Measurements from ENCODE around the gene ACOXL. TPM values are rescaled to one million over a fixed set of nuclear protein-coding genes. Genes with fewer than 3 reads are reported as not detected.
"Not testable (repeated sequence)": the region's sequence is repeated elsewhere in the genome, so short reads cannot be mapped to it uniquely, and the experiment has no call there.

Gene ACOXL
- total RNA-seq, 4 donors from 2014 or later, result 0.55 to 5.2 (median 1.1) TPM; not detected in 1

DNA sequence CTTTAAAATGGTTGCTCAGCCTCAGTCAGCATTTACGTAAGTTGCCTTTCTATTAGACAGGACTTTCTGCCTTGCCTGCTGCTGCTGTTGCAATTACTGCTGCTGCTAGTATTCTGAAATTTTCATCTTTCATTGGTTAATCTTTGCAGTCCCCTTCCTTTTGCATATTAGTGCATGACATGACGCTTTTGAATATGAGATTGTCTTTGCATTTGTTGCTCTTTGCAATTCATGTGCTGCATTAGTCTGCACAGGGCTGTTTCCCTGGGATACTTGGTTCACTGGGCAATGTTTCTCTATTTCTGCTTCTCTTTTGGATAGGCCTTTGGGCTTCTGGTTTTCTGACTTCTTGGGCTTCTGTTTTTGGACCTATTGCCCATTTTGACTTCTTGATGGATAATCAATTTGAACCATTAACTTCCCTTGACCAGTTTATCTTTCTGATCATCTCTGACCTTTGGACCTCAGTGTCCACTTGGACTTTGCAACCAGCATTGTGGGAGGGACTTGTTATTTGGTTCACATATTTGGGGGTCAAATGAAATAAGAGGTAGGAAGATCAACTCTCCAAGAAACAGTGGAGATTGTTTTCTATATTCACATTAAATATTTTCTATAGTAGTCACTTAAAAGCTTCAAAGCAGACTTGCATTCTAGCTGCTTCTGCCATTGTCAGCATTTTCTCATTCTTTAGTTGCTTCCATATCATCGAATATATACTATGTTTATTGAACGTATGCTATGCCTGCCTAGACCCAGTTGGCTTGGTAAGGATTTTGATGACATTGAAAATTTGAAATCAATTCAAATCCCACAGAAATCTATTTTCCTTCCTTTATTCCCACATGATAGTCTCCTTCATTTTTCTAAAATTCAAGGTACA is 42.0 kb upstream of the ACOXL start:
- no peaks in the 10 kb centered on the region for H3K4me1 ChIP-seq
- H3K27ac ChIP-seq, result no peak overlapping the region
- no peak overlapping the region for H3K4me3 ChIP-seq
- 84 to 92% methylated on average over 4 of the region's 4 CpGs for WGBS, 2 donors (ENCODE audit: low coverage in 1 of 2)
- TF ChIP-seq POLR2A (IDR thresholded peaks at IDR 0.05) (no peak), POLR2AphosphoS5 (IDR thresholded peaks at IDR 0.05) (no peak), EP300 (IDR thresholded peaks at IDR 0.05; ENCODE audit: low read depth) (no peak)
- TF ChIP-seq, protein P1, sequence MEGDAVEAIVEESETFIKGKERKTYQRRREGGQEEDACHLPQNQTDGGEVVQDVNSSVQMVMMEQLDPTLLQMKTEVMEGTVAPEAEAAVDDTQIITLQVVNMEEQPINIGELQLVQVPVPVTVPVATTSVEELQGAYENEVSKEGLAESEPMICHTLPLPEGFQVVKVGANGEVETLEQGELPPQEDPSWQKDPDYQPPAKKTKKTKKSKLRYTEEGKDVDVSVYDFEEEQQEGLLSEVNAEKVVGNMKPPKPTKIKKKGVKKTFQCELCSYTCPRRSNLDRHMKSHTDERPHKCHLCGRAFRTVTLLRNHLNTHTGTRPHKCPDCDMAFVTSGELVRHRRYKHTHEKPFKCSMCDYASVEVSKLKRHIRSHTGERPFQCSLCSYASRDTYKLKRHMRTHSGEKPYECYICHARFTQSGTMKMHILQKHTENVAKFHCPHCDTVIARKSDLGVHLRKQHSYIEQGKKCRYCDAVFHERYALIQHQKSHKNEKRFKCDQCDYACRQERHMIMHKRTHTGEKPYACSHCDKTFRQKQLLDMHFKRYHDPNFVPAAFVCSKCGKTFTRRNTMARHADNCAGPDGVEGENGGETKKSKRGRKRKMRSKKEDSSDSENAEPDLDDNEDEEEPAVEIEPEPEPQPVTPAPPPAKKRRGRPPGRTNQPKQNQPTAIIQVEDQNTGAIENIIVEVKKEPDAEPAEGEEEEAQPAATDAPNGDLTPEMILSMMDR (IDR thresholded peaks at IDR 0.05), result no peak
- H3K27me3 ChIP-seq, result no peaks in the 10 kb centered on the region
- in situ Hi-C loops (cut with MboI; ENCODE audit: low pct_ligation_motif_present in 1 of 4, low pct_unique_long_range_greater_than_20kb in 1 of 4, low sequenced_read_pairs in 3 of 4), result no loop called here
- peaks cover 6 to 8% of the 10 kb centered on the region in 2 donors for H3K9me3 ChIP-seq
- H3K36me3 ChIP-seq, result no peaks in the 10 kb centered on the region
- intact Hi-C loops (cut with DNase I; ENCODE audit: low total_unique reads), result no loop called here
- DNase-seq, result no peak

DNA sequence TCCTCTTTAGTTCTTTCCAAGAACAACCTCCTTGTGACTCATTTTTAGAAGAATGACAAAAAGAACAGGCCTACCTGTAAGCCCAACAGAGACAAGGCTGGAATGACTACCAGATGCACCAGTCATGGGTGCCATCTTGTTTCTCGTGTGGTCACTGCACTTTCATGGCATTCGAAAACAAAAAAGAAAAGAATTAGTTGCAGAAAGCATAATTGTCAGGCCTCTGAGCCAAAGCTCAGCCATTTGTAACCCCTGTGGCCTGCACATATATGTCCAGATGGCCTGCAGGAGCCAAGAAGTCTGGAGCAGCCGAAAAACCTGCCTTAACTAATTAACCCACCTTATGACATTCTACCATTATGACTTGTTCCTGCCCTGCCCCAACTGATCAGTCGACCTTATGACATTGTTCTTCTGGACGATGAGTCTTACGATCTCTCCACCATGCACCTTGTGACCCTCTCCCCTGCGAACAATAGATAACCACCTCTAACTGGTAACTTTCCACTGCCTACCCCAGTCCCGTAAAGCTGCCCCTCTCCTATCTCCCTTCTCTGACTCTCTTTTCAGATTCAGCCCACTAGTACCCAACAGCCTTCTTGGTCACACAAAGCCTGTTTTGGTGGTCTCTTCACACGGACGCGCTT is 40.6 kb upstream of the ACOXL start:
- DNase-seq, result no peak
- H3K27me3 ChIP-seq, result no peaks in the 10 kb centered on the region
- no peak for TF ChIP-seq POLR2AphosphoS5 (IDR thresholded peaks at IDR 0.05)
- TF ChIP-seq EP300 (IDR thresholded peaks at IDR 0.05; ENCODE audit: low read depth), result no peak
- no peak for TF ChIP-seq POLR2A (IDR thresholded peaks at IDR 0.05)
- TF ChIP-seq, protein P1 (IDR thresholded peaks at IDR 0.05), result no peak
- H3K9me3 ChIP-seq, result peaks cover 6 to 8% of the 10 kb centered on the region in 2 donors
- intact Hi-C loops (cut with DNase I; ENCODE audit: low total_unique reads), result no loop called here
- in situ Hi-C loops (cut with MboI; ENCODE audit: low pct_ligation_motif_present in 1 of 4, low pct_unique_long_range_greater_than_20kb in 1 of 4, low sequenced_read_pairs in 3 of 4), result no loop called here
- WGBS, 2 donors (ENCODE audit: low coverage in 1 of 2), result 92 to 97% methylated on average over 6 to 11 of the region's 11 CpGs
- H3K36me3 ChIP-seq, result no peaks in the 10 kb centered on the region
- no peaks in the 10 kb centered on the region for H3K4me1 ChIP-seq
- H3K4me3 ChIP-seq, result no peak overlapping the region
- H3K27ac ChIP-seq, result no peak overlapping the region

DNA sequence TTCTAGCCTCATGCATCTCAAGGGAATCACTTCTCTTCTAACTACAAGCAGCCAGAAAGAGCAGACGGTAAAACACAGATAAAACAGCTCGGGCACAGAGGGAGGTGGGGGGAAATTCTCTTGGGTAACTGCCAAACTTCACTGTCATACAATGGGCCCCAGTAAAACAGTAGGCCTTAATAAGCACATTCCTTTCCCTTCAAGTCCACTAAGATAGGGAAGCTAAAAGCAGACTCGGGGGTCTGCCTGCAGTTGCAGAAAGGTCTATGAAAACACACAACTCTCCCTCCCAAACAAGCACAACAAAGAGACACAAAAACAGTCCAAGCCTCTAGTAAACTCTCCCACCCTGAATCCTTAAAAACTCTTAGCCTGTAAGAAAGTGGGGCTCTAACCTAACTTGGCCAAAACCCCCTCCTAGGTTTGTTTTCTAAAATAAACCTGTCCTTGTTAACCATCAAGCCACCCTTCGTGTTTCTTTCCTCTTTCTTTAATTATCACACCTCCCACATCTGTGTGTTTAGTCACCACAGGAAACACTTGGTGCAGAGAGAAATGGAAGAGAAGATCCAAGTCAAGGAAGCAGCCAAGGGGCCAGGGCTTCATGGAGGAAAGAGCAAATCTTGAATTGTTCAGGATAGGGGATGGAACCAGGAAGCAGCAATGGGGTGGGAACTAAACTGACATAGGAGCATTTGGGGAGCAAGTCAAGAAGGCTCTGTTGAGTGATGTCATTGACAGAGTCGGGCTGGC is 37.1 kb upstream of the ACOXL start:
- H3K27me3 ChIP-seq; H3K4me3 ChIP-seq; H3K36me3 ChIP-seq; H3K4me1 ChIP-seq; intact Hi-C loops (cut with DNase I; ENCODE audit: low total_unique reads); H3K9me3 ChIP-seq; in situ Hi-C loops (cut with MboI; ENCODE audit: low pct_ligation_motif_present in 1 of 4, low pct_unique_long_range_greater_than_20kb in 1 of 4, low sequenced_read_pairs in 3 of 4); H3K27ac ChIP-seq; DNase-seq: not testable (repeated sequence)
- WGBS, 2 donors (ENCODE audit: low coverage in 1 of 2), result 40 to 49% methylated on average over 3 to 5 of the region's 5 CpGs

DNA sequence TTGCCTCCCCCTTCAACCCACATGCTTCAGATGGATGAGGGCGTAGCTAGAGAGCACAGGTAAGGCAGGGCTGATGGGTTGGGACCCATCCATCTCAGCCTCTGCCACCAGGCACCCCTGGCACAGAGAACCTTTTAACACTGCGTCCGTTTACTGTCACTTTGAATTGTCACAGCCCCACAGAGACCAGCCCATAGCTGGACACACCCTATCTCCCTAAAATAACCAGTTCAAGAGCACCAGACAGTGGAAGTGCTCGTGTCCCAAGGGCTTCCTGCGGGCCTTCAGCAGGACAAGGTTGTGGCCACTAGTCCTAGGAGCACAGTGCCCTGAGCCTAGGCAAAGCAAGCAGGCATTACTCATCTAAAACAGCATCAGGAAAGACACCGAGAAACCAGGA is 34.1 kb upstream of the ACOXL start:
- H3K4me1 ChIP-seq; DNase-seq; H3K27me3 ChIP-seq; in situ Hi-C loops (cut with MboI; ENCODE audit: low pct_ligation_motif_present in 1 of 4, low pct_unique_long_range_greater_than_20kb in 1 of 4, low sequenced_read_pairs in 3 of 4); intact Hi-C loops (cut with DNase I; ENCODE audit: low total_unique reads); H3K4me3 ChIP-seq; H3K9me3 ChIP-seq; H3K27ac ChIP-seq; H3K36me3 ChIP-seq: not testable (repeated sequence)
- WGBS, 2 donors (ENCODE audit: low coverage in 1 of 2), result no CpG with 5 or more reads among the region's 6 CpGs

Measured in transverse colon (tissue), 4 donors.